ENCODE results near the gene ZNRF2.
"Not testable (repeated sequence)": the region's sequence is repeated elsewhere in the genome, so short reads cannot be mapped to it uniquely, and the experiment has no call there.

The ZNRF2 gene

GRCh38 chr7:30292416-30293038 lies 8.1 kb downstream of the ZNRF2 start:
- not testable (repeated sequence) for DNase-seq

GRCh38 chr7:30296304-30296703 lies 11.9 kb downstream of the ZNRF2 start:
- not testable (repeated sequence) for DNase-seq

- DNase-seq = not testable (repeated sequence)
Measured at GRCh38 chr7:30297499-30297898, 13.1 kb downstream of the ZNRF2 start.

GRCh38 chr7:30298409-30298808 lies 14.0 kb downstream of the ZNRF2 start:
- DNase-seq = not testable (repeated sequence)

- no peak for DNase-seq
Measured at GRCh38 chr7:30301751-30302150, 17.4 kb downstream of the ZNRF2 start.

- no peak for DNase-seq
Measured at GRCh38 chr7:30302656-30303311, 18.4 kb downstream of the ZNRF2 start.

GRCh38 chr7:30303312-30304039 lies 19.1 kb downstream of the ZNRF2 start:
- DNase-seq = no peak

GRCh38 chr7:30304177-30304884 lies 19.9 kb downstream of the ZNRF2 start:
- no peak for DNase-seq

- DNase-seq = no peak
Measured at GRCh38 chr7:30306976-30307375, 22.6 kb downstream of the ZNRF2 start.

GRCh38 chr7:30308389-30308788 lies 24.0 kb downstream of the ZNRF2 start:
- DNase-seq = no peak

- DNase-seq = no peak
Measured at GRCh38 chr7:30309302-30309701, 24.9 kb downstream of the ZNRF2 start.

GRCh38 chr7:30309842-30310435 lies 25.5 kb downstream of the ZNRF2 start:
- no peak for DNase-seq

- no peak for DNase-seq
Measured at GRCh38 chr7:30310674-30311362, 26.4 kb downstream of the ZNRF2 start.

GRCh38 chr7:30312178-30312577 lies 27.8 kb downstream of the ZNRF2 start:
- no peak for DNase-seq

- DNase-seq = no peak
Measured at GRCh38 chr7:30313348-30313747, 29.0 kb downstream of the ZNRF2 start.

GRCh38 chr7:30313793-30314192 lies 29.4 kb downstream of the ZNRF2 start:
- DNase-seq = no peak

GRCh38 chr7:30315589-30315988 lies 31.2 kb downstream of the ZNRF2 start:
- DNase-seq = no peak

- no peak for DNase-seq
Measured at GRCh38 chr7:30320392-30320791, 36.0 kb downstream of the ZNRF2 start.

- DNase-seq = no peak
Measured at GRCh38 chr7:30321089-30321881, 36.9 kb downstream of the ZNRF2 start.

- no peak for DNase-seq
Measured at GRCh38 chr7:30321882-30322192, 37.4 kb downstream of the ZNRF2 start.

- DNase-seq = no peak
Measured at GRCh38 chr7:30322271-30323005, 38.0 kb downstream of the ZNRF2 start.

Measured in cortex of kidney (tissue), 1 donor.